ENCODE results near the gene TMEM163.

TMEM163 gene

GRCh38 chr2:134586326-134586965, 132.4 kb downstream of the TMEM163 start:
- no peak for DNase-seq (ENCODE audit: low read depth)
- no peak for TF ChIP-seq MAX (IDR thresholded peaks at IDR 0.05; ENCODE audit: low read depth, low read length)
- TF ChIP-seq POLR2A (IDR thresholded peaks at IDR 0.05; ENCODE audit: extremely low read depth, insufficient read length) = no peak
- no peak for TF ChIP-seq MYC (IDR thresholded peaks at IDR 0.05; ENCODE audit: low read depth, low read length)
- TF ChIP-seq CTCF (IDR thresholded peaks at IDR 0.05; ENCODE audit: low read depth, low read length) = no peak
- H3K4me3 ChIP-seq (ENCODE audit: low read depth, low read length) = no peak overlapping the region

GRCh38 chr2:134583997-134584520, 134.7 kb downstream of the TMEM163 start:
- H3K4me3 ChIP-seq (ENCODE audit: low read depth, low read length) = no peak overlapping the region
- TF ChIP-seq CTCF (IDR thresholded peaks at IDR 0.05; ENCODE audit: low read depth, low read length) (no peak), MYC (IDR thresholded peaks at IDR 0.05; ENCODE audit: low read depth, low read length) (no peak), MAX (IDR thresholded peaks at IDR 0.05; ENCODE audit: low read depth, low read length) (no peak), POLR2A (IDR thresholded peaks at IDR 0.05; ENCODE audit: extremely low read depth, insufficient read length) (no peak)
- no peak for DNase-seq (ENCODE audit: low read depth)

- no peak for DNase-seq (ENCODE audit: low read depth)
- TF ChIP-seq MYC (IDR thresholded peaks at IDR 0.05; ENCODE audit: low read depth, low read length) (no peak), CTCF (IDR thresholded peaks at IDR 0.05; ENCODE audit: low read depth, low read length) (no peak), MAX (IDR thresholded peaks at IDR 0.05; ENCODE audit: low read depth, low read length) (no peak), POLR2A (IDR thresholded peaks at IDR 0.05; ENCODE audit: extremely low read depth, insufficient read length) (no peak)
- no peak overlapping the region for H3K4me3 ChIP-seq (ENCODE audit: low read depth, low read length)
These were observed 135.3 kb downstream of the TMEM163 start for GRCh38 chr2:134583462-134583861.

- H3K4me3 ChIP-seq (ENCODE audit: low read depth, low read length) = no peak overlapping the region
- TF ChIP-seq CTCF (IDR thresholded peaks at IDR 0.05; ENCODE audit: low read depth, low read length) (no peak), MAX (IDR thresholded peaks at IDR 0.05; ENCODE audit: low read depth, low read length) (no peak), POLR2A (IDR thresholded peaks at IDR 0.05; ENCODE audit: extremely low read depth, insufficient read length) (no peak), MYC (IDR thresholded peaks at IDR 0.05; ENCODE audit: low read depth, low read length) (no peak)
- no peak for DNase-seq (ENCODE audit: low read depth)
These were observed 136.3 kb downstream of the TMEM163 start for GRCh38 chr2:134582547-134582899.

GRCh38 chr2:134581877-134582546, 136.8 kb downstream of the TMEM163 start:
- no peak overlapping the region for H3K4me3 ChIP-seq (ENCODE audit: low read depth, low read length)
- DNase-seq (ENCODE audit: low read depth) = no peak
- no peak for TF ChIP-seq POLR2A (IDR thresholded peaks at IDR 0.05; ENCODE audit: extremely low read depth, insufficient read length)
- no peak for TF ChIP-seq CTCF (IDR thresholded peaks at IDR 0.05; ENCODE audit: low read depth, low read length)
- no peak for TF ChIP-seq MAX (IDR thresholded peaks at IDR 0.05; ENCODE audit: low read depth, low read length)
- no peak for TF ChIP-seq MYC (IDR thresholded peaks at IDR 0.05; ENCODE audit: low read depth, low read length)

All from NB4 (cell line).